ENCODE results near the gene FLRT2. TPM values are rescaled to one million over a fixed set of nuclear protein-coding genes. Genes with fewer than 3 reads are reported as not detected.

The FLRT2 gene
- total RNA-seq, 1 experiment from 2014 or later: 13.2 TPM

DNA sequence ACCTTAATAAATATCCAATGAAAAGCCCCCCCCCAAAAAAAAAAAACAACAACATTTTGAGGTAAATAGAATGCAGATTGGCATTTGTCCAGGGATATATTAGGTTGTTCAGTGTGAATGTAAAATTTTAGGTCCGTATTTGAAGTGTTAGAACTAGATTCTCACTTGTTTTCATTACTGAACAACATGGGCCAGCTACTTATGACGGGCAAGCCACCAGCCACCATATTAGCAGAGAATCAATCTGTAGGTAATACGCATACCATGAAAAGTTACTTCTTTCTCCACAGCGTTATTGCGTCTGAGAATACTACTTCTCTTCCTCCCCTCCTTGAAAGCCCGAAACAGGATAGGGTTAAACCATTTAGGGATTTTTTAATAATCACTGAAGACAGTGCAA is 5.4 kb downstream of the FLRT2 start:
- ChIA-PET CTCF (interaction anchor here (0.6 to 1.3 kb wide), 4 partner anchors 55 to 143 kb away, joined by 3 to 4 read pairs (median 3); no protein-coding TSS in a partner anchor), POLR2A (interaction anchor here (0.6 to 0.7 kb wide), 3 partner anchors 10 to 281 kb away, joined by 3 to 10 read pairs (median 5); no protein-coding TSS in a partner anchor)
- no peaks in the 10 kb centered on the region for H3K9me3 Mint-ChIP-seq
- DNase-seq (ENCODE audit: low spot score) (no peak), ATAC-seq (no peak)
- H3K4me1 Mint-ChIP-seq: peaks cover 74% of the 10 kb centered on the region
- H3K36me3 Mint-ChIP-seq: no peaks in the 10 kb centered on the region
- peaks cover 51% of the 10 kb centered on the region for H3K27me3 Mint-ChIP-seq (ENCODE audit: low read depth)
- H3K27ac Mint-ChIP-seq: no peak overlapping the region
- no peak for TF ChIP-seq ETV6 (CRISPR knock-in tag; IDR thresholded peaks at IDR 0.05)
- no peak for TF ChIP-seq RORB (CRISPR knock-in tag; IDR thresholded peaks at IDR 0.05)
- no peak for TF ChIP-seq AR (CRISPR knock-in tag; IDR thresholded peaks at IDR 0.05)
- no peak for TF ChIP-seq FOXK1 (CRISPR knock-in tag; IDR thresholded peaks at IDR 0.05)
- no peak for TF ChIP-seq ZNF219 (CRISPR knock-in tag; IDR thresholded peaks at IDR 0.05; ENCODE audit: borderline replicate concordance)
- TF ChIP-seq GRHL2 (CRISPR knock-in tag; IDR thresholded peaks at IDR 0.05; ENCODE audit: insufficient replicate concordance, severe bottlenecking): no peak
- no peak for TF ChIP-seq OVOL2 (CRISPR knock-in tag; IDR thresholded peaks at IDR 0.05; ENCODE audit: borderline replicate concordance)
- H3K4me3 Mint-ChIP-seq: peak overlapping the region; percentile 84

DNA sequence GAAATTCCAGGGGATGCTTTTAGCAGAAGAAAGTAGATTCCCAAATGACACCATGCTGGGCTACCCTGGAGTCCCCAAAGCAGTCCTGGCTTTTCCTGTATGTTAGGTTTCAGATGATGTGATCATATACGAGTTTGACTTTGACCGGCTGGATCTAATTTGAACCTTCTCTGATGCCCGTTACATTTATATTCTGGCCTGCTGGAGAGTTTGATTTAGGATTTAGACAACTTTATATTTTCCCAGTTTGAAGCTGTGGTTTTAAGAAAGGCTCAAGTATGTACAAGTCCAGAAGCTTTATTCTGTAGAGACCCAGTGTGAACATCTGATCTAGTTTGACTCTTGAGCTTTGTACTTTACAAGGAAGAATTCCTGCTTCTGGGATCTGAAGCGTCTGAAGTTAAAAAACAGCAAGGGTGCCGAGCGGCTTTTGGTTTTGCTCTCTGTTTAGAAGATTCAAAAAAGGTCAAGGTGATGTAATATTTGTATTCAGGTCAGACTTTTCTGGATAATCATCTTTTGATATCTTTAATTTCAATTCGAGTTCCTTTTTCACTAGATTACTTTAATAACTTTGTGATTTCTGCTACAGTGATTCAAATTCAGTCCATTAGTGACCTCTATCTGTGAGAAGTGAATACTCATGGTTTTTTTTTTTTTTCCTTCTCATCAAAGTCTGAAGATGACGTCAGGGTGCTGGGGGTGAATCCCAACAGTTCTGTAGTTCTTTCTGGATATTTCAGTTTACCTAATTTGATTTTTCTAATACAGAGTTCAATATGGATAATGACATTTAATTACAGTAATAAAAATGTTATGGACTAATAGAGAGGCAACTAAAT is 6.3 kb downstream of the FLRT2 start:
- Mint-ChIP-seq H3K4me3 (peak overlapping the region; percentile 49), H3K27ac (no peak overlapping the region), H3K36me3 (no peaks in the 10 kb centered on the region), H3K27me3 (ENCODE audit: low read depth) (peaks cover 42% of the 10 kb centered on the region), H3K4me1 (peaks cover 75% of the 10 kb centered on the region), H3K9me3 (no peaks in the 10 kb centered on the region)
- DNase-seq (ENCODE audit: low spot score): no peak
- POLR2A ChIA-PET: interaction anchor here (0.7 kb wide), 1 partner anchor 282 kb away, joined by 10 read pairs; no protein-coding TSS in a partner anchor
- CTCF ChIA-PET: no interaction called here
- ATAC-seq: no peak
- TF ChIP-seq ZNF138 (CRISPR knock-in tag; conservative IDR thresholded peaks at IDR 0.05) (no peak), ATF6 (CRISPR knock-in tag; IDR thresholded peaks at IDR 0.05) (no peak), NFE2L1 (CRISPR knock-in tag; IDR thresholded peaks at IDR 0.05) (no peak), JUN (CRISPR knock-in tag; IDR thresholded peaks at IDR 0.05) (no peak), CDX4 (CRISPR knock-in tag; IDR thresholded peaks at IDR 0.05; ENCODE audit: borderline replicate concordance) (no peak), ZNF425 (CRISPR knock-in tag; conservative IDR thresholded peaks at IDR 0.05) (no peak), ELF4 (CRISPR knock-in tag; IDR thresholded peaks at IDR 0.05; ENCODE audit: low read depth) (no peak), NR3C1 (CRISPR knock-in tag; conservative IDR thresholded peaks at IDR 0.05; ENCODE audit: low read depth) (no peak), CBFB (CRISPR knock-in tag; IDR thresholded peaks at IDR 0.05; ENCODE audit: low read depth) (no peak), NR1H2 (CRISPR knock-in tag; IDR thresholded peaks at IDR 0.05) (no peak), MXD4 (CRISPR knock-in tag; IDR thresholded peaks at IDR 0.05; ENCODE audit: borderline replicate concordance) (no peak), TEAD1 (CRISPR knock-in tag; IDR thresholded peaks at IDR 0.05) (no peak), RORB (CRISPR knock-in tag; IDR thresholded peaks at IDR 0.05) (no peak)
- TF ChIP-seq, protein P1, sequence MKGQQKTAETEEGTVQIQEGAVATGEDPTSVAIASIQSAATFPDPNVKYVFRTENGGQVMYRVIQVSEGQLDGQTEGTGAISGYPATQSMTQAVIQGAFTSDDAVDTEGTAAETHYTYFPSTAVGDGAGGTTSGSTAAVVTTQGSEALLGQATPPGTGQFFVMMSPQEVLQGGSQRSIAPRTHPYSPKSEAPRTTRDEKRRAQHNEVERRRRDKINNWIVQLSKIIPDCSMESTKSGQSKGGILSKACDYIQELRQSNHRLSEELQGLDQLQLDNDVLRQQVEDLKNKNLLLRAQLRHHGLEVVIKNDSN (CRISPR knock-in tag; IDR thresholded peaks at IDR 0.05): no peak
- TF ChIP-seq, protein P2, sequence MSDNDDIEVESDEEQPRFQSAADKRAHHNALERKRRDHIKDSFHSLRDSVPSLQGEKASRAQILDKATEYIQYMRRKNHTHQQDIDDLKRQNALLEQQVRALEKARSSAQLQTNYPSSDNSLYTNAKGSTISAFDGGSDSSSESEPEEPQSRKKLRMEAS (CRISPR knock-in tag; IDR thresholded peaks at IDR 0.05): no peak
- TF ChIP-seq, protein P3, sequence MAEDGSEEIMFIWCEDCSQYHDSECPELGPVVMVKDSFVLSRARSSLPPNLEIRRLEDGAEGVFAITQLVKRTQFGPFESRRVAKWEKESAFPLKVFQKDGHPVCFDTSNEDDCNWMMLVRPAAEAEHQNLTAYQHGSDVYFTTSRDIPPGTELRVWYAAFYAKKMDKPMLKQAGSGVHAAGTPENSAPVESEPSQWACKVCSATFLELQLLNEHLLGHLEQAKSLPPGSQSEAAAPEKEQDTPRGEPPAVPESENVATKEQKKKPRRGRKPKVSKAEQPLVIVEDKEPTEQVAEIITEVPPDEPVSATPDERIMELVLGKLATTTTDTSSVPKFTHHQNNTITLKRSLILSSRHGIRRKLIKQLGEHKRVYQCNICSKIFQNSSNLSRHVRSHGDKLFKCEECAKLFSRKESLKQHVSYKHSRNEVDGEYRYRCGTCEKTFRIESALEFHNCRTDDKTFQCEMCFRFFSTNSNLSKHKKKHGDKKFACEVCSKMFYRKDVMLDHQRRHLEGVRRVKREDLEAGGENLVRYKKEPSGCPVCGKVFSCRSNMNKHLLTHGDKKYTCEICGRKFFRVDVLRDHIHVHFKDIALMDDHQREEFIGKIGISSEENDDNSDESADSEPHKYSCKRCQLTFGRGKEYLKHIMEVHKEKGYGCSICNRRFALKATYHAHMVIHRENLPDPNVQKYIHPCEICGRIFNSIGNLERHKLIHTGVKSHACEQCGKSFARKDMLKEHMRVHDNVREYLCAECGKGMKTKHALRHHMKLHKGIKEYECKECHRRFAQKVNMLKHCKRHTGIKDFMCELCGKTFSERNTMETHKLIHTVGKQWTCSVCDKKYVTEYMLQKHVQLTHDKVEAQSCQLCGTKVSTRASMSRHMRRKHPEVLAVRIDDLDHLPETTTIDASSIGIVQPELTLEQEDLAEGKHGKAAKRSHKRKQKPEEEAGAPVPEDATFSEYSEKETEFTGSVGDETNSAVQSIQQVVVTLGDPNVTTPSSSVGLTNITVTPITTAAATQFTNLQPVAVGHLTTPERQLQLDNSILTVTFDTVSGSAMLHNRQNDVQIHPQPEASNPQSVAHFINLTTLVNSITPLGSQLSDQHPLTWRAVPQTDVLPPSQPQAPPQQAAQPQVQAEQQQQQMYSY (CRISPR knock-in tag; IDR thresholded peaks at IDR 0.05): no peak
